OCI-M2 (cell line): Measurements from ENCODE around the gene KRT9.
"Not testable (repeated sequence)": the region's sequence is repeated elsewhere in the genome, so short reads cannot be mapped to it uniquely, and the experiment has no call there.

Source experiments
- DNase-seq: peaks from one replicate; lab custom pipeline; 2025; ENCODE audit not compliant: unreplicated experiment; lab: John Stamatoyannopoulos, UW

Gene KRT9

GRCh38 chr17:41547378-41547841, 24.4 kb downstream of the KRT9 start:
- DNase-seq, result no peak

- DNase-seq, result no peak
These were observed 25.0 kb downstream of the KRT9 start for GRCh38 chr17:41546819-41547218.

GRCh38 chr17:41545829-41546410, 25.9 kb downstream of the KRT9 start:
- no peak for DNase-seq

GRCh38 chr17:41544935-41545334, 26.9 kb downstream of the KRT9 start:
- no peak for DNase-seq

- DNase-seq, result no peak
These were observed 27.4 kb downstream of the KRT9 start for GRCh38 chr17:41544491-41544892.

- not testable (repeated sequence) for DNase-seq
These were observed 29.1 kb downstream of the KRT9 start for GRCh38 chr17:41542786-41543185.

- no peak for DNase-seq
These were observed 29.5 kb downstream of the KRT9 start for GRCh38 chr17:41542357-41542756.

- DNase-seq, result no peak
These were observed 30.8 kb downstream of the KRT9 start for GRCh38 chr17:41540921-41541625.

- no peak for DNase-seq
These were observed 31.7 kb downstream of the KRT9 start for GRCh38 chr17:41539979-41540701.

GRCh38 chr17:41539071-41539492, 32.8 kb downstream of the KRT9 start:
- DNase-seq, result no peak

- DNase-seq, result no peak
These were observed 33.3 kb downstream of the KRT9 start for GRCh38 chr17:41538565-41538991.

- no peak for DNase-seq
These were observed 33.9 kb downstream of the KRT9 start for GRCh38 chr17:41537990-41538389.

- DNase-seq, result no peak
These were observed 34.3 kb downstream of the KRT9 start for GRCh38 chr17:41537614-41537954.

- DNase-seq, result no peak
These were observed 34.9 kb downstream of the KRT9 start for GRCh38 chr17:41536741-41537613.

GRCh38 chr17:41535764-41536481, 35.9 kb downstream of the KRT9 start:
- DNase-seq, result no peak

GRCh38 chr17:41534899-41535546, 36.8 kb downstream of the KRT9 start:
- no peak for DNase-seq

GRCh38 chr17:41533613-41534012, 38.2 kb downstream of the KRT9 start:
- DNase-seq, result no peak

- no peak for DNase-seq
These were observed 38.8 kb downstream of the KRT9 start for GRCh38 chr17:41532947-41533570.

- DNase-seq, result no peak
These were observed 39.9 kb downstream of the KRT9 start for GRCh38 chr17:41531993-41532392.
